ENCODE data around the gene STMN3.
"Not testable (repeated sequence)": the region's sequence is repeated elsewhere in the genome, so short reads cannot be mapped to it uniquely, and the experiment has no call there.

The STMN3 gene

GRCh38 chr20:63657937-63658748 is 4.9 kb upstream of the STMN3 start, which contains the start of gene RTEL1:
RTEL1 (plus strand) TSS chr20:63658312; CDS start chr20:63659403, 1,091 bp downstream.
- in situ Hi-C loops (cut with MboI; ENCODE audit: low sequenced_read_pairs), result no loop called here

DNA sequence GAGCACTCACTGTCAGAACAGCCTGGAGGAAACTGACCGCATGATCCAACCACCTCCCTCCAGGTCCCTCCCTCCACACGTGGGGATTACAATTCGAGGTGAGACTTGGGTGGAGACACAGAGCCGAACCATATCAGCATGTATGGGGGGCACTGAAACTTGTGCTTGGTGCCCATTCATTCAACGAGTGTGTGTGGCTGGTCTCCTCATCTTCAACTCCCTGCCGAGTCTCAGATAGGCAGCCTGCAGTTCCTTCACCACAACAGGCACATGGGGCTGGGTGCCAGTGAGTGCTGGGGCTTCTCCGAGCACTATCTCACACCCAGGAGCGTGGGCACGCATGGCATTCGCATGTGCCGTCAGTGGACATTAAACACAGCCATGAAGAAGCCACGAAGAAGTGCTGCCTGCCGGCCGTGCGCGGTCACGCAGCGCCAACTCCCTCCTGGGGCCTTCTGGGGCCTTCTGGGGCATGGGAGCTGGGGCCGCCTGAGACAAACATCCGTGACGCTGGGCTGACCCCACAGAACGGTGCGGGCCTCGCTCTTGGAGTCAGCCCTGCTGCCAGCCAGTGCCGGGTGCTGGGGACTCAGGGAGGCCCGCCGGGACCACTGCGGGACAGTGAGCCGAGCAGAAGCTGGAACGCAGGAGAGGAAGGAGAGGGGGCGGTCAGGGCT is 4.2 kb upstream of the STMN3 start:
- in situ Hi-C loops (cut with MboI; ENCODE audit: low sequenced_read_pairs), result no loop called here

GRCh38 chr20:63656451-63656850 is 3.2 kb upstream of the STMN3 start:
- in situ Hi-C loops (cut with MboI; ENCODE audit: low sequenced_read_pairs), result no loop called here

GRCh38 chr20:63655249-63655648 is 2.0 kb upstream of the STMN3 start:
- in situ Hi-C loops (cut with MboI; ENCODE audit: low sequenced_read_pairs), result no loop called here

- in situ Hi-C loops (cut with MboI; ENCODE audit: low sequenced_read_pairs), result no loop called here
Measured at GRCh38 chr20:63653974-63654668, 897 bp upstream of the STMN3 start.

- in situ Hi-C loops (cut with MboI; ENCODE audit: low sequenced_read_pairs), result no loop called here
Measured at GRCh38 chr20:63652192-63652980, 838 bp downstream of the STMN3 start.

GRCh38 chr20:63651942-63652191 is 1.4 kb downstream of the STMN3 start:
- in situ Hi-C loops (cut with MboI; ENCODE audit: low sequenced_read_pairs), result no loop called here

GRCh38 chr20:63650486-63650885 is 2.7 kb downstream of the STMN3 start:
- in situ Hi-C loops (cut with MboI; ENCODE audit: low sequenced_read_pairs), result not testable (repeated sequence)

- in situ Hi-C loops (cut with MboI; ENCODE audit: low sequenced_read_pairs), result no loop called here
Measured at GRCh38 chr20:63648895-63649589, 4.2 kb downstream of the STMN3 start.

- in situ Hi-C loops (cut with MboI; ENCODE audit: low sequenced_read_pairs), result no loop called here
Measured at GRCh38 chr20:63648190-63648589, 5.0 kb downstream of the STMN3 start.

DNA sequence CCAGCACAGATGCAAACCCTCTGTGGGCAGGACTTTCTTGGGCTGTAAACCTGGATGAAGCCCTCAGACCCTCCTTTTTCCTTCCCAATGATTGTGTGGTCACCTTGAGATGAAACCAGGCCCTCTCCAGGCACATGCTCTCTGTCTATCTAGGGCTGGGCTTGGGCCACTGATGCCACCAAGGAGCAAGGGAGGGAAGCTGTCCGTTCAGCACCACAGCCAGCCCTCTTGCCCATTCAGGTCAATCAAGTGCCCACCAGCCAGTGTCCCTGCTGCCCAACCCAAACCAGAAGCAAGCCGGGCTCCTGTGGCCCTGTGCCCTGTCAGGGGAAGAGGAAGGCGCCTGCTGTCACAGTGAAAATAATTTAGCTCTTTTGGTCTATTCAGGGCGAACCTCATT is 8.0 kb downstream of the STMN3 start:
- in situ Hi-C loops (cut with MboI; ENCODE audit: low sequenced_read_pairs), result no loop called here

DNA sequence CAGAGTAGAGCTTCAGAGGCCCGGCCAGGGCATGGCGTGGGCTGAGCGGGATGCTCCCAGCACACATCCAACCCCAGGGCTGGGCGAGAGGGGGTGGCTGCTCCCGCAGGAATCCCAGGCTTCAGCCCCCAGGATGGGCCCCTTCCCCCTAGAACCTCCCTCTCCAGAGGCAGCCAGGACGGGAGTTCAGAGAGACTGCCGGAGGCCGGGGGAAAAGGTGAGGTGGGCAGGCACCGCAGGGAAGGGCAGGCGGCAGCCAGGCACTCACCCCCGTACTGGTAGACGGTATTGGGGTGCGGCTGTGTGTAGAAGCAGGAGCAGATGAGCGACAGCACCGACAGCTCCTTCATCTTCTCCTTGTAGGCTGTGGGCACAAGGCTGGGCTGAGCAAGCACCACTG is 9.3 kb downstream of the STMN3 start:
- in situ Hi-C loops (cut with MboI; ENCODE audit: low sequenced_read_pairs), result no loop called here

GRCh38 chr20:63643499-63643898 is 9.7 kb downstream of the STMN3 start:
- in situ Hi-C loops (cut with MboI; ENCODE audit: low sequenced_read_pairs), result no loop called here

DNA sequence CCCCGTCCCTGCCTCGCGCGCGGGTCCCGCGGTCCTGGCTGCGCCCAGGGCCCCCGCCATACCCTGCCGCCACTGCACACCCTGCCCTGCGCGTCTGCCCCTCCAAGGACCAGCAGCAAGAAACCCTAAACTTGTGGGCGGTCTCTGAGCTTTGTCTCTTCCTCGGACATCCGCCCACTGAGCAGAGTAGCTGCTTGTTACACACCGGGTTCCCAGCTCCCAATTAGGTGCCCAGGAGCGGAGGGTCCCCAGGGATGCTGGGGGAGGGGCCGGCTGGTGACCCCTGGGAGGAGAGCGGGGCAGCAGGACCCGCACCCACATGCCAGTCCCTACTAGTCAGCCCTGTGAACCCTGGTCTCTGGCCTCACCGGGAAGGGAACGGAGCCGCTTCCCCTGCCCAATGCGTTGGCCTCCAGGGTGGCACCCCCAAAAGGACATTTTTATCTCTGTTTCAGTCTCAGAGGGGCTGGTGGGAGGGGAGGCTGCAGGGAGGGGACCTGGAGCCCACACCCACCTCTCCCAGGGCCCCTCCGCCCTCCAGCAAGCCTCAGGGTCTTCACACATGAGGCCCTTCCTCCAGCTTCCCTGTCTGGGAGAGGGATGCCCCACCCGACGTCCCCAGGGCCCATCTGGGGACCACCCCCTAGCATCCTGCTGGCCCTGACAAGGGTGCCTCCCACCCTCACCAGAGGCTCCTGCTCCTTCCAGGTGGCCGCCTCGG is 10.5 kb downstream of the STMN3 start:
- in situ Hi-C loops (cut with MboI; ENCODE audit: low sequenced_read_pairs), result no loop called here

- in situ Hi-C loops (cut with MboI; ENCODE audit: low sequenced_read_pairs), result no loop called here
Measured at GRCh38 chr20:63641792-63642523, 11.3 kb downstream of the STMN3 start.

DNA sequence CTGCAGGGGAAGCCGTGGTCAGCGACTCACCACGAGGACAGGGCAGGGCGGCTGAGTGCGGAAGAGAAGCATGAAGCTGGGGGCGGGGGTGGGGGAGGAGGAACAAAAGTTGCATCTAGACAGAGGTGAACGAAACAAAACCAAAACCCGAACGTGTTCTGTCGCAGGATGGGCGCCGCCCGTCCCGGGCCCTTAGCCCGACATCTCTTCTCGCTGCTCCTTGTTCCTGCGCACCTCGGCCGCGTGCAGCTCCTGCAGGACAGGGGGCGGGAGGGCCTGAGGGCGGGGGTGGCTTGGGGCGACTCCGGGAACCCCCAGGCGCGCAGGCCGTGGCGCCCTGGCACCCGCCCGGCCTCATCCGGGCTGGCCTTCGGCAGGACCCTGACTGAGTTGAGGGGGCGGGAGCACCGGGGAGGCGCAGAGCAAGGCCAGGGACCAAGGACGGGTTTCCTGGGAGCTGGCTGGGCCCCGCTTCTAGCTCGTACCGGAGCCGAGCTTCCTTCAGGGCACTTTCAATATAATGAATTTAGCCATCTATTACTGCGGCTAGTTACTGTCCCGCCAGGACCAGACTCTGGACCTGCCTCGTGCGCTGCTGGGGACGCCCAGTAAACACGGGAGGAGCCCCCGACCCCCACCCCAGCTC is 12.0 kb downstream of the STMN3 start:
- in situ Hi-C loops (cut with MboI; ENCODE audit: low sequenced_read_pairs), result no loop called here

GRCh38 chr20:63640686-63641085 is 12.5 kb downstream of the STMN3 start:
- in situ Hi-C loops (cut with MboI; ENCODE audit: low sequenced_read_pairs), result not testable (repeated sequence)

DNA sequence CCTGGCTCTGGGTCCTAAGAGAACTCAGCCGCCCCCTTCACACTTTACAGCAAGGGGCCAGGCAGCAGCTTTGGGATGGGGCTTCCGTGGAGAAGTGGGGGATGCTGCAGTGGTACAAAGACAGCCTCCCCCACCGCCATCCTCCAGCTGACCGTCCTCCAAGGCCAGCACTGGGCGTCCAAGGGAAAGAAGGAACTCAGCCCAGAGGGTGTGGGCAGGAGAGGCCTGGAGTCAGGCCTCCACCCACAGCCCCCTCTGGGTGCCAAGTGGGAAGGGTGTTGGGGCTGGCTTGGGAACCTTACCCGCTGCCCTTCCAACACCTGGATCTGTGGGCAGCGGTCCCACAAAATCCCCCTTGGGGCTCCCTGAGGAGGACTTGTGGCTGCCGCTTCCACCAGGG is 13.1 kb downstream of the STMN3 start:
- in situ Hi-C loops (cut with MboI; ENCODE audit: low sequenced_read_pairs), result no loop called here

All from hTERT RPE-1 (cell line).